BLaER1 treated with 17β-estradiol and CSF1 and Interleukin-3, amounts not matched to agents 10 nM and 100 nM (cell line): ENCODE measurements around the gene SEPSECS.

Experiments used
- H3K27ac ChIP-seq, 11 experiments: shearing (Covaris generic); formaldehyde crosslinking; 2 replicates each; pipeline ENCODE4 v1.8.1; 2022
- H3K27me3 ChIP-seq, 11 experiments: shearing (Covaris generic); formaldehyde crosslinking; 2 replicates each; pipeline ENCODE4 v1.8.1; 2022
- H3K36me3 ChIP-seq, 11 experiments: shearing (Covaris generic); formaldehyde crosslinking; 2 replicates each; pipeline ENCODE4 v1.8.1; 2022
- H3K4me1 ChIP-seq, 10 experiments: shearing (Covaris generic); formaldehyde crosslinking; 2 replicates each; pipeline ENCODE4 v1.8.1; 2022
- H3K4me2 ChIP-seq, 11 experiments: shearing (Covaris generic); formaldehyde crosslinking; 2 replicates each; pipeline ENCODE4 v1.8.1; 2022
- H3K4me3 ChIP-seq, 10 experiments: shearing (Covaris generic); formaldehyde crosslinking; 2 replicates each; pipeline ENCODE4 v1.8.1; 2022
- H3K9ac ChIP-seq, 11 experiments: shearing (Covaris generic); formaldehyde crosslinking; 2 replicates each; pipeline ENCODE4 v1.8.1; 2022
- H3K9me3 ChIP-seq, 11 experiments: shearing (Covaris generic); formaldehyde crosslinking; replicated peaks in 1 of 11; 2 replicates each; pipeline ENCODE4 v1.8.1; 2022
- H4K20me1 ChIP-seq, 11 experiments: shearing (Covaris generic); formaldehyde crosslinking; 2 replicates each; pipeline ENCODE4 v1.8.1; 2022
- Cebpa-rat ChIP-seq, 11 experiments: shearing (Covaris generic); IDR thresholded peaks; 2 replicates each; pipeline ENCODE4 v1.8.1; 2022

SEPSECS gene

DNA sequence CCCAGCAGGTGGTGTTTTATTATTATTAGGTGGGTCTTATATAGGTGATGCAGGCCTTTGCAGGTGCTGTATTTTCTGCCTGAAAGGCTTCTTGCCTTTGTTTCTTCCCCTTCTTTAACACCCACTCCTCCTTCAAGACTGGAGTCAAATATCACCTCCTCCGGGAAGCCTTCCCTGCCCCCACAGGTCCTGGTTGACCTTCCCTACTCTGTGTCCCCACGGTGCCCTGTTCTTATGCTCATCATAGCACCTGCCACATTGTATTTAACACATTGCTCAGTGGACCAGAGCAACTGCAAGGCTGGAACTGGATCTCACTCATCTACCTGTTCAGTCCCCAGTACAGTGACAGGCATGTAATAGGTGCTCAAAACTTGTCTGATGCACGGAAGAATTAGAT lies 89.7 kb downstream of the SEPSECS start:
- Histone ChIP-seq H4K20me1 (no peaks in the 10 kb centered on the region), H3K9me3 (peaks cover 10 to 30% (median 19%) of the 10 kb centered on the region in 11 experiments; a peak in 19 of 22 replicates), H3K4me1 (no peaks in the 10 kb centered on the region), H3K4me2 (no peak overlapping the region), H3K4me3 (no peak overlapping the region), H3K36me3 (no peaks in the 10 kb centered on the region), H3K9ac (no peak overlapping the region), H3K27me3 (no peaks in the 10 kb centered on the region), H3K27ac (no peak overlapping the region)
- TF ChIP-seq Cebpa-rat (IDR thresholded peaks at IDR 0.05) = no peak
